ENCODE measurements around the gene INPP5A.

GRCh38 chr10:132562177-132562915 lies 24.8 kb downstream of the INPP5A start:
- no peak for TF ChIP-seq CTCF (IDR thresholded peaks at IDR 0.05; ENCODE audit: insufficient read depth, low read length)
- no peak for TF ChIP-seq GABPA (IDR thresholded peaks at IDR 0.05; ENCODE audit: low read depth)
